H1 (cell line): ENCODE measurements around the gene SERPING1. TPM values are rescaled to one million over a fixed set of nuclear protein-coding genes. Genes with fewer than 3 reads are reported as not detected.

Experiments used
- CTCF ChIA-PET: fragments of 300-600 bp; sonication (Branson Sonifier 250); formaldehyde crosslinking; loops from one replicate; lab custom pipeline; 2021; ENCODE audit not compliant: partially characterized antibody; lab: Charles Lee
- POLR2A ChIA-PET: fragments of 300-600 bp; sonication (Branson Sonifier 250); formaldehyde crosslinking; loops from one replicate; lab custom pipeline; 2021; ENCODE audit warnings: inconsistent platforms; ENCODE audit not compliant: partially characterized antibody; lab: Charles Lee
- DNase-seq, 2 experiments: peaks; one replicate each; pipeline versions ENCODE4 v3.0.0 to v3.0.0-alpha.2; 2010 to 2022; ENCODE audit warnings: low spot score in 2 of 2, low read depth in 1 of 2, mixed read lengths in 1 of 2
- FAIRE-seq: peaks from 2 replicates; lab custom pipeline; 2011; peaks lifted over from hg19 to GRCh38; lab: Jason Lieb, UNC
- H2AFZ ChIP-seq: 2 replicates; pipeline ENCODE4 v1.8.1; 2012; ENCODE audit warnings: low read length, inconsistent platforms
- H2AK5ac ChIP-seq: 2 replicates; pipeline ENCODE4 v1.6.1; 2013; ENCODE audit warnings: low read depth, low read length
- H2BK120ac ChIP-seq: replicated peaks from 2 replicates; pipeline ENCODE3; 2013; ENCODE audit warnings: low read depth, low read length, inconsistent platforms
- H2BK12ac ChIP-seq: 2 replicates; pipeline ENCODE4 v1.6.1; 2013; ENCODE audit warnings: low read depth, low read length
- H2BK15ac ChIP-seq: 2 replicates; pipeline ENCODE4 v1.6.1; 2013; ENCODE audit warnings: low read length
- H2BK20ac ChIP-seq: 2 replicates; pipeline ENCODE4 v1.6.1; 2013; ENCODE audit warnings: low read length
- H2BK5ac ChIP-seq: 2 replicates; pipeline ENCODE4 v1.6.1; 2013; ENCODE audit warnings: low read depth, low read length
- H3K14ac ChIP-seq: 2 replicates; pipeline ENCODE4 v1.6.1; 2013; ENCODE audit warnings: inconsistent platforms; ENCODE audit not compliant: insufficient read length
- H3K18ac ChIP-seq: 2 replicates; pipeline ENCODE4 v1.6.1; 2013; ENCODE audit warnings: low read length; ENCODE audit errors: extremely low read depth
- H3K23ac ChIP-seq: 2 replicates; pipeline ENCODE4 v1.6.1; 2013; ENCODE audit warnings: inconsistent platforms; ENCODE audit not compliant: insufficient read length
- H3K23me2 ChIP-seq: 2 replicates; pipeline ENCODE4 v1.6.1; 2013; ENCODE audit warnings: low read depth, low read length
- H3K27ac ChIP-seq: 2 replicates; pipeline ENCODE4 v1.6.1; 2011; ENCODE audit warnings: low read depth, low read length, inconsistent platforms
- H3K27me3 ChIP-seq, 4 experiments: replicated peaks in 1 of 4; 1 replicate in 1 of 4; 2 replicates in 3 of 4; pipeline versions ENCODE4 v1.6.1 to v1.8.1; 2011 to 2013; ENCODE audit warnings: low read length in 3 of 4, mild to moderate bottlenecking in 3 of 4, inconsistent platforms in 2 of 4, mixed read lengths in 2 of 4, moderate library complexity in 1 of 4; ENCODE audit not compliant: control insufficient read depth in 3 of 4, insufficient read depth in 3 of 4; ENCODE audit errors: extremely low read depth in 1 of 4
- H3K36me3 ChIP-seq, 4 experiments: 2 replicates each; pipeline versions ENCODE4 v1.6.1 to v1.8.1; 2011 to 2013; ENCODE audit warnings: mild to moderate bottlenecking in 4 of 4, low read length in 3 of 4, moderate library complexity in 2 of 4, control low read depth in 1 of 4, inconsistent platforms in 1 of 4; ENCODE audit not compliant: insufficient read depth in 4 of 4, control insufficient read depth in 2 of 4
- H3K4ac ChIP-seq: replicated peaks from 2 replicates; pipeline ENCODE3; 2013; ENCODE audit warnings: low read length, low read depth, mixed read lengths, inconsistent platforms; ENCODE audit not compliant: insufficient read length
- H3K4me1 ChIP-seq, 4 experiments: replicated peaks in 1 of 4; 1 replicate in 1 of 4; 2 replicates in 3 of 4; pipeline versions ENCODE4 v1.6.1 to v1.8.1; 2011 to 2013; ENCODE audit warnings: low read length in 3 of 4, inconsistent platforms in 2 of 4, mixed read lengths in 1 of 4; ENCODE audit not compliant: insufficient read depth in 4 of 4, control insufficient read depth in 3 of 4
- H3K4me2 ChIP-seq, 2 experiments: 2 replicates each; pipeline versions ENCODE4 v1.6.1 to v1.8.1; 2011 to 2013; ENCODE audit warnings: low read depth in 2 of 2, low read length in 2 of 2, control low read depth in 1 of 2, inconsistent platforms in 1 of 2, mild to moderate bottlenecking in 1 of 2; ENCODE audit not compliant: insufficient read depth in 1 of 2
- H3K4me3 ChIP-seq, 4 experiments: fragments of 200-600, 300-600 bp in 1 of 4; sonication (generic), shearing (Covaris generic), sonication (Bioruptor Twin) in 1 of 4; 2 replicates each; pipeline versions ENCODE4 v1.5.1 to v1.8.1; 2011 to 2016; ENCODE audit warnings: low read length in 4 of 4, low read depth in 3 of 4, control low read depth in 2 of 4, inconsistent platforms in 2 of 4, mild to moderate bottlenecking in 2 of 4, mixed read lengths in 1 of 4, moderate library complexity in 1 of 4; ENCODE audit not compliant: insufficient read depth in 2 of 4; ENCODE audit errors: extremely low read depth in 1 of 4
- H3K56ac ChIP-seq: replicated peaks from 2 replicates; pipeline ENCODE3; 2013; ENCODE audit warnings: low read depth, mild to moderate bottlenecking, mixed read lengths, low read length, inconsistent platforms; ENCODE audit not compliant: insufficient read length
- H3K79me1 ChIP-seq: 2 replicates; pipeline ENCODE4 v1.6.1; 2013; ENCODE audit warnings: low read depth, low read length, control low read depth
- H3K79me2 ChIP-seq, 2 experiments: 2 replicates each; pipeline versions ENCODE4 v1.6.1 to v1.8.1; 2012 to 2013; ENCODE audit warnings: low read length in 2 of 2, mild to moderate bottlenecking in 2 of 2, inconsistent platforms in 1 of 2; ENCODE audit not compliant: insufficient read depth in 2 of 2, control insufficient read depth in 1 of 2
- H3K9ac ChIP-seq, 4 experiments: replicated peaks in 1 of 4; 1 replicate in 1 of 4; 2 replicates in 3 of 4; pipeline versions ENCODE4 v1.6.1 to v1.8.1; 2011 to 2013; ENCODE audit warnings: low read depth in 3 of 4, low read length in 3 of 4, control low read depth in 2 of 4, mild to moderate bottlenecking in 2 of 4, moderate library complexity in 2 of 4, inconsistent platforms in 1 of 4; ENCODE audit errors: extremely low read depth in 1 of 4
- H3K9me3 ChIP-seq, 2 experiments: 2 replicates each; pipeline versions ENCODE4 v1.6.1 to v1.8.1; 2012 to 2013; ENCODE audit warnings: mild to moderate bottlenecking in 2 of 2, moderate library complexity in 2 of 2, control low read depth in 1 of 2, inconsistent platforms in 1 of 2, low read depth in 1 of 2, low read length in 1 of 2, mixed read lengths in 1 of 2; ENCODE audit not compliant: insufficient read depth in 2 of 2
- H4K20me1 ChIP-seq, 2 experiments: replicated peaks in 1 of 2; 2 replicates each; pipeline versions ENCODE3 to v1.8.1; 2011 to 2013; ENCODE audit warnings: inconsistent platforms in 2 of 2, low read length in 2 of 2, mild to moderate bottlenecking in 1 of 2; ENCODE audit not compliant: insufficient read depth in 2 of 2, control insufficient read depth in 1 of 2
- H4K5ac ChIP-seq: 2 replicates; pipeline ENCODE4 v1.6.1; 2013; ENCODE audit warnings: low read length, low read depth, mixed read lengths, inconsistent platforms; ENCODE audit not compliant: insufficient read length
- H4K8ac ChIP-seq: 2 replicates; pipeline ENCODE4 v1.8.0; 2013; ENCODE audit warnings: mild to moderate bottlenecking, moderate library complexity, low read length, inconsistent platforms; ENCODE audit not compliant: insufficient read depth; ENCODE audit errors: extremely low read depth
- H4K91ac ChIP-seq: replicated peaks from 2 replicates; pipeline ENCODE3; 2013; ENCODE audit warnings: low read length, mixed read lengths, inconsistent platforms; ENCODE audit not compliant: insufficient read length
- CBX5 ChIP-seq: fragments of 300-800, 300-1000 bp; sonication (generic); IDR thresholded peaks from 2 replicates; pipeline ENCODE4 v1.7.1; 2016; ENCODE audit warnings: antibody characterized with exemption, low read length, low read depth
- JUND ChIP-seq: IDR thresholded peaks from 2 replicates; pipeline ENCODE4 v1.6.1; 2011; ENCODE audit warnings: mild to moderate bottlenecking, improper control_type of control experiment, low read length
- POLR2A ChIP-seq, 2 experiments: IDR thresholded peaks; 1 replicate in 1 of 2; 2 replicates in 1 of 2; pipeline ENCODE4 v1.6.1; 2011; ENCODE audit warnings: low read depth in 2 of 2, low read length in 2 of 2, mild to moderate bottlenecking in 2 of 2; ENCODE audit errors: control extremely low read depth in 1 of 2
- RNF2 ChIP-seq: fragments of 200-900, 300-1000 bp; sonication (generic); IDR thresholded peaks from 2 replicates; pipeline ENCODE4 v1.7.1; 2016; ENCODE audit warnings: borderline replicate concordance, low read depth, mild to moderate bottlenecking, antibody characterized with exemption, low read length; ENCODE audit not compliant: poor library complexity, severe bottlenecking; ENCODE audit errors: missing control alignments
- SIRT6 ChIP-seq: IDR thresholded peaks from one replicate; pipeline ENCODE4 v1.7.1; 2012; ENCODE audit warnings: low read length, inconsistent platforms
- SP4 ChIP-seq: IDR thresholded peaks from 2 replicates; pipeline ENCODE4 v1.6.1; 2012; ENCODE audit warnings: low read length, inconsistent platforms
- TAF7 ChIP-seq: optimal IDR thresholded peaks from 2 replicates; pipeline ENCODE3; 2011; ENCODE audit warnings: low read depth, mild to moderate bottlenecking, inconsistent platforms, low read length, moderate library complexity, borderline replicate concordance
- TCF12 ChIP-seq: IDR thresholded peaks from 2 replicates; pipeline ENCODE4 v1.6.1; 2011; ENCODE audit warnings: low read depth, mild to moderate bottlenecking, low read length
- WGBS, 2 experiments: shearing (Covaris generic) in 1 of 2; methylation state at CpG; one replicate each; pipeline versions ENCODE4 v1.1.6 to v1.1.7; 2013 to 2015; ENCODE audit warnings: low lambda C conversion rate in 2 of 2, mixed read lengths in 2 of 2, inconsistent platforms in 1 of 2, low coverage in 1 of 2, missing lambda C conversion rate in 1 of 2; ENCODE audit not compliant: insufficient replicate concordance in 2 of 2, insufficient coverage in 1 of 2, insufficient read length in 1 of 2; ENCODE audit errors: extremely low coverage in 1 of 2, missing lambda C conversion rate in 1 of 2; 5-methylcytosine and 5-hydroxymethylcytosine counted together
- polyA plus RNA-seq, 7 experiments: library from polyadenylated mRNA; depleted of rRNA in 3 of 7; stranded (reverse) in 5 of 7; unstranded in 2 of 7; fragments of >200 nt in 5 of 7; fragments of 200-250 nt in 2 of 7; gene quantifications; 1 replicate in 5 of 7; 2 replicates in 1 of 7; 4 replicates in 1 of 7; pipeline versions ENCODE4 v1.2.1 to v1.2.3, GENCODE V29; 2011 to 2013; ENCODE audit warnings: missing spikeins in 2 of 7, mixed read lengths in 2 of 7
- total RNA-seq: library from RNA; stranded (reverse); fragmentation: NEBNext Ultra II Directional; extraction: Animal tissue kit (Norgen Biotek cat#: 25700); gene quantifications from 2 replicates; pipeline ENCODE4 v1.2.1, GENCODE V29; 2021
- TF ChIP-seq, protein P1 (sequence below): IDR thresholded peaks from 2 replicates; pipeline ENCODE4 v1.6.1; 2012; ENCODE audit warnings: low read length, inconsistent platforms

SERPING1 gene
- total and polyA plus RNA-seq, 2 of the 8 experiments (the other 6 are each of a cell fraction or from before 2014, with no cell fraction given): 50.9 to 54.8 TPM

DNA sequence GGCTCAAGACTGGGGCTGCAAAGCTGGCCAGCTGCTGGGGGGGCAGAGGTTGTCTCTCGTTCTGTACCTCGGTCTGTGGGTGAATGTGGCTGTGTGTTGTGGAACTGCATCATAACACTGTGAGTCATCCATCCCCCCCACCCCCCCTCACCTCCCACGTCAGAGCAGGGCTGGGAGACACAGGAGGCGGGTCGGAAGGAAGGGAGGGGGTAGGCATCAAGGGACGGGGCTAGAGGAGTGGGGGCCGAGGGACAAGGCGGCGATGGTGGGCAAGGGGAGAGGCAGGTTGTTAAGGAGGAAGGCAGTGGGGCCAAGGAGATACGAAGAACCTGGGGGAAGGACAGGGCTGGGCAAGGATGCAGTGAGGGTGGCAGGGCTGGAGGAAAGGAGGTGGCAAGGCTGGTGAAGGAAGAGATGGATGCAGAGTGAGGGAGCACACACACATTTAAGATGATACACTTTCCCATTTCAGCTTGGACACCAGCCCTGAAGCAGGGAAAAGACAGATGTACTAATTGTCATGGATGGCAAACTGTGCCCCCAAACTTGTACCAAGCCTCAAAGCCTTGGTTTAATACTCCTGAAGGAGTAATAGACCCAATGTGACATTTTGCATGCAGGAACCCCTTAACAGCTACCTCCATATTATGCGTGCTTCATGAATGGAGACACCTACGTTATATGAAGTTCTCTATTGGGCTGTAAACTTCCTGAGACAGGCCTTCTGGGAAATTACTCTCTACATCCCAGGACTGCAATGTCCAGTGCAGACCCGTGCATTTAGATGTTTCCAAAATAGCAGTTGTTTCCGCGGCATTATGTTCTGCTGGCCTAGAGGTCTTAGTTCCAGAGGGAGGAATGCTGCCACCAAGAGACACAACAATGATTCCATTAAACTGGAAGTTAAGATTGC lies 52.6 kb downstream of the SERPING1 start, which contains the start of gene YPEL4:
Gene YPEL4 (minus strand): TSS at position 87 of the 913 bp plus-strand sequence. CDS start 2,805 bp downstream, outside the sequence.
- Histone ChIP-seq H2AFZ (no peak within 1 kb of the TSS), H3K27me3 (peaks cover 0 to 4% (median 1%) of the 10 kb centered on the region in 4 experiments; a peak in 5 of 7 replicates), H3K4me3 (peak within 1 kb of the TSS; percentile 27 to 65 (median 50); a peak in 7 of 8 replicates), H4K20me1 (peaks cover 12 to 21% of the 10 kb centered on the region in 2 experiments), H3K4me2 (peak within 1 kb of the TSS; percentile 92 to 95), H3K9me3 (no peaks in the 10 kb centered on the region), H3K9ac (peak within 1 kb of the TSS in 3 of 4 experiments; percentile 49 to 64 (median 64); a peak in 6 of 7 replicates), H4K91ac (no peak within 1 kb of the TSS), H3K14ac (no peak within 1 kb of the TSS), H3K27ac (no peak within 1 kb of the TSS), H4K5ac (no peak within 1 kb of the TSS), H3K4me1 (peaks cover 26 to 47% (median 34%) of the 10 kb centered on the region in 4 experiments), H3K79me2 (no peaks in the 10 kb centered on the region), H3K23me2 (peaks cover 28% of the 10 kb centered on the region), H2BK15ac (peak within 1 kb of the TSS; percentile 20; the same call in 1 of the 2 replicates), H3K79me1 (no peaks in the 10 kb centered on the region), H3K4ac (peak within 1 kb of the TSS; percentile 80), H2BK20ac (peak within 1 kb of the TSS; percentile 64; the same call in 1 of the 2 replicates), H4K8ac (0 out of 2 replicates have a peak within 1 kb of the TSS, but pooled peaks have one; percentile 19), H3K56ac (no peak within 1 kb of the TSS), H2AK5ac (peak within 1 kb of the TSS; percentile 78), H3K23ac (no peak within 1 kb of the TSS), H2BK120ac (no peak within 1 kb of the TSS), H3K36me3 (no peaks in the 10 kb centered on the region), H2BK5ac (peak within 1 kb of the TSS; percentile 69), H3K18ac (peak within 1 kb of the TSS; percentile 76), H2BK12ac (peak within 1 kb of the TSS; percentile 91)
- ChIA-PET CTCF (interaction anchor here (0.6 to 14.3 kb wide), 6 partner anchors 9 to 192 kb away, joined by 3 to 357 read pairs (median 8); partner anchors contain the start of gene UBE2L6), POLR2A (interaction anchor here (0.8 to 29.6 kb wide), 18 partner anchors 3 to 304 kb away, joined by 3 to 1546 read pairs (median 6); partner anchors contain the start of genes CLP1, SERPING1, SLC43A1 and TIMM10)
- FAIRE-seq (no peak), DNase-seq (peak in 1 of 2 experiments; percentile 60)
- WGBS, 2 experiments: 26% methylated on average over 12 of the region's 15 CpGs; no CpG with 5 or more reads in 1 of the 2 experiments
- TF ChIP-seq, protein P1, sequence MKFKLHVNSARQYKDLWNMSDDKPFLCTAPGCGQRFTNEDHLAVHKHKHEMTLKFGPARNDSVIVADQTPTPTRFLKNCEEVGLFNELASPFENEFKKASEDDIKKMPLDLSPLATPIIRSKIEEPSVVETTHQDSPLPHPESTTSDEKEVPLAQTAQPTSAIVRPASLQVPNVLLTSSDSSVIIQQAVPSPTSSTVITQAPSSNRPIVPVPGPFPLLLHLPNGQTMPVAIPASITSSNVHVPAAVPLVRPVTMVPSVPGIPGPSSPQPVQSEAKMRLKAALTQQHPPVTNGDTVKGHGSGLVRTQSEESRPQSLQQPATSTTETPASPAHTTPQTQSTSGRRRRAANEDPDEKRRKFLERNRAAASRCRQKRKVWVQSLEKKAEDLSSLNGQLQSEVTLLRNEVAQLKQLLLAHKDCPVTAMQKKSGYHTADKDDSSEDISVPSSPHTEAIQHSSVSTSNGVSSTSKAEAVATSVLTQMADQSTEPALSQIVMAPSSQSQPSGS: no peak
- peak; percentile 36 to 75 for TF ChIP-seq POLR2A (IDR thresholded peaks at IDR 0.05; ENCODE audit: control extremely low read depth in 1 of 2, low read depth in 2 of 2, low read length in 2 of 2)
- TF ChIP-seq JUND: peak; percentile 68; the same call in 1 of the 2 replicates
- TF ChIP-seq CBX5: no peak
- peak; percentile 66 for TF ChIP-seq SIRT6
- TF ChIP-seq TCF12: no peak
- peak; percentile 65 for TF ChIP-seq TAF7
- TF ChIP-seq SP4: peak; percentile 43; the same call in 1 of the 2 replicates
- TF ChIP-seq RNF2: no peak
